ENCODE data around the gene GNAT3.

Gene GNAT3

DNA sequence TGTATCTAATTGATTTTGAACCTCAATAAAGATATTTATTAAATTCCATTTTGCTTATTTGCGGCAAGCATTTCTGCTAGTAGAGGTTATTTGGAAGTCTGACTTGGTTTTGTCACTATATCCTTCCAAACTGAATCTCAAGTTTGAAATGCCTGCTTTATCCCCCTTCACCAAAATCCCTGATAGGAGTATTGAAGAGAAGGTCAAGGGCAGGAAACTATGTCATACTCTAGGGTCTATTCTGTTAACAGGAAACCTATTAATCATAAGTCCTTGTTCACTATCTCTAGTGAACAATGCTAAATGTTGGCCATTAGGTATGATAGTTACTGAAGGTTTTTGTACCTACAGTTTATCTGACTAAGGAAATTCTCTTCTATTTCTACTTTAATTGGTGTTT is 11.5 kb downstream of the GNAT3 start:
- DNase-seq (ENCODE audit: low spot score) = no peak

DNA sequence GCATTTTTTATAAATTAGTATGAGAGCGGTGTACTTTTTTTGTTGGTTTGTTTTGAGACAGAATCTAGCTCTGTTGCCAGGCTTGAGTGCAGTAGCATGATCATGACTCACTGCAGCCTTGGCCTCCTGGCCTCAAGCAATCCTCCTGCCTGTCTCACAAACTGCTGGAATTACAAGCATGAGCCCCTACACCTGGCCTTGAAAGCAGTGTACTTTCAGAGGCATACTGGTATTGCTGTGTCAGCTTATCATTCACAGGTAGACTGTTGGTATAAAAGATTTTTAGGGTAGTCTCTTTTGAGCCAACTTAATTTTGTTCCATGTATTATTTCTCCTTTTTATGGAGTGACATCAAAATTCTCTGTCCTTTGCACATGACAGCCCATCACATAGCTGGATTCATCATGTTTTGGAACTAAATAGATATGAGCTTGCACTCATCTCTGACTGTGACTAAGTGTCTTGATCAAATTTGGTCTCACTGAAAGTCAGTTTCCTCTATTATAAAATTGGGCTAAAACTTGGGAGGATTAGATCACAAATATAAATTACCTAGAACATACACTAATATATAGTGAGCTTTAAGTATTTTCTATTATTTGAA is 12.4 kb downstream of the GNAT3 start:
- no peak for DNase-seq (ENCODE audit: low spot score)

DNA sequence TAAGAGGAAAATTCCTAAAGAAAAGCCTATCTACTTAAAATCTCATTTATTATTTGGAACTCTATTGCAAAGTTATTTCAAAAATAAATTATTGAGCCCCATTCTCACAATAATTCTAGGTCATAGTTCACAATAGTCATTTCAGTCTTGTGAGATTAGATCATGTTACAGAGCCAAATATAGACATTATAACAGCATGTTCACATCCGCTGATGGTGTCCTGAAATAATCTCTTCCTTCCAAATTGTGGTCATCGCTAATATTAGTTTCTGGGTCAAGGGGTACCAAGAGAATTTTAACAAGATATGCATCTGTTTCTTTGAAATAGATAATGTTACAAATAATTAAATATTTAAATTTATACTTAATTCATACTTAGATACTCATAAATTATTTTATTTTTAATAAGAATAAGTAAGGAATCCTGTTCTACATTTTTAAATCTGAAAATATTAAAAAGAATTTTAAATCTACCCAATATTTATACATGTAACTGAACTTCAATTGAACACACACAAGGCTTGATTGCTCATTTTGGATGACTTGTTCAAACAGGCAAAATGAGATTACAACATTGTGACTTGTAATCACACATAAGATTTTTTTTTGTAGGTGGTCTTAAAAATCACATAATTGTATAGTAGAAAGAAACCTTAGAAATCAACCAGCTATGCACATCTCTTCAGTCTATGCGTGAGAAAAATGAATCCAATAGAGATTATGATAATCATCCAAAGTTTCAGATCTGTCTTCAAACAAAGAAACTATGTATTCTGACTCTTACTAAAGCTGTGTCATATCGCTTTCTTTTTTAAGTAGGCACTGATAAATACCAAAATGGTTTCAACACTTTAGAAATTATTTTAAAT is 13.1 kb downstream of the GNAT3 start:
- DNase-seq (ENCODE audit: low spot score) = no peak

DNA sequence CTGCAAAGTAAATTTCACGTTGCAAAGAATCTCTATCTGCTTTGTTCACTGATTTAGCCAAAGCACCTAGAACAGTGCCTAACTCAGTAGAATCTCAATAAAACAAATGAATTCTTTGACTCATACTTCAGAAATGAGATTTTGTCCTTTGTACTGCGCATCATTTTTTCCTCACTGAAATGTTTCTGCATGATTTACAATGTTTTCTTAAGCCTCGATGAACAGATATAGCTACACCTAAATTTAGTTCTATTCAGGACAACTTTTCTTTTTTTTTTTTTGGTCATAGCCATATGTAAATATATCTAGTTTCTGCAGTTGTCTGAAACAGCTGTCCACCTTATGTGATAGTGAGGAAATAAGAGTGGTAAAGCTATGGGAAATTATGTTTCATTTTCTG is 15.3 kb downstream of the GNAT3 start:
- DNase-seq (ENCODE audit: low spot score) = no peak

DNA sequence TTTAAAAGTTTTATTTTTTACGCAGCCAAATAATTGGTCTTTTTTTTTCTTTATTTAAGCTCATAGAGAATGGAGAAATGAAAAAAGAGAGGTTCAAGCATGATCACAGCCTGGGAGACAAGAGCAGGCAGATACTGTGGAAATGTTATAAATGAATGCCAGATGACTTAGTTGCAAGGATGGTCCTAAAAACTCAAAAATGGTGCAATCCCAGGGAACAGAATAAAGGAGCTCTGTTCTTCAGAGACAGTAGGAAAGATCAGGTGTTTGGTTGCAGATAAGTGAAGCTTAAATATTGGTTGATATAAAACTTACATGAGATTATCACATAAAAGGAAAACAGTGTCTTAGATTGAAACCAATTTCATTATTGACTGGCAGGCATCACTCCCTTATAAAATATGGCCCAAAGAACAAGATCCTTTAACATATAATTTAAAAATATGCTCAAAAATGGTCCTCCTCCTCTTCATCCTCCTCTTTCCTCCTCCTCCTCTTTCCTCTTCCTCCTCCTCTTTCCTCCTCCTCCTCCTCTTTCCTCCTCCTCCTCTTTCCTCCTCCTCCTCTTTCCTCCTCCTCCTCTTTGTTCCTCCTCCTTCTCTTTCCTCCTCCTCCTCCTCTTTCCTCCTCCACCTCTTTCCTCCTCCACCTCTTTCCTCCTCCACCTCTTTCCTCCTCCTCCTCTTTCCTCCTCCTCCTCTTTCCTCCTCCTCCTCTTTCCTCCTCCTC is 18.6 kb downstream of the GNAT3 start:
- DNase-seq (ENCODE audit: low spot score) = no peak

DNA sequence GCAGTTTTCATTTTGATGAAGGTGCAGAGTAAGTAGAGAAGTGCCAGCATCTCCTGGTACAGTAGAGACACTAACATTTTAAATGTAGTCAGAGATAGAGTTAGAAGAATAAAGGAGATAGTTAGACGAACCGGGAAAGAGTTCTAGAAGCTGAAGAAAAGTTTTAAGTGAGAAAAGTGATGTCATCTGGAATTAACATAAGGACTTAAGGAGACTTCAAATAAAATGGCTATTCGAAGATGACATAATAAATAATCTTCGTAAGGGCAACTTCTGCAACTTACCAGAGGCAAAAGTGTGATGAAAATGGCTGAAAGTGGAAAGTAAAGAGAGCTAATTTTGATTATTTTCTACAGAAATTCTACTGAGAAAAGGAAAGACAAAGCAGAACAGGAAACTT is 20.4 kb downstream of the GNAT3 start:
- DNase-seq (ENCODE audit: low spot score) = no peak

DNA sequence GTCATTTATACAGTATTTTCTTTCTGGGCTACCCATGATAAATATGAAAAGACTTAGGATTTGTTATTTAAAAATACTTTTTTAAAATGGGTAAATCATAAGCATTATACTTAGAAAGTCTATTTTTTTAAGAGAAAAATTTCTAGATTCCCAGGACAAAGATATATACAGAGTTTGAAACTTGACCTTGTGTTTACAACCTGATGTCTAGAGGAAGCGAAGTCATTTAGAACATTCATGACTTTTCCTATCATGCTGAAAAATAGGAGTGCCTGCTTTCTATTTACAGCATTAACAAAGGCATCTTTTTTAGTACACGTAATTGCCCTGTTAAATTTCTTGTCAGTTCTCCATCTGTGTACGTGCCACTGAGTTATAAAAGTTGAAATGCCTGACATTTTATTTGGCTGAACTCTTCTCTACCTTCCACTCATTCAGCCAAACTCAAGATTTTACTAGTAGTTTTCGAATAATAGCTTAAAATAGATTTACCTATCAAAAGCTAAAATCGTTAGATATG is 23.0 kb downstream of the GNAT3 start:
- no peak for DNase-seq (ENCODE audit: low spot score)

DNA sequence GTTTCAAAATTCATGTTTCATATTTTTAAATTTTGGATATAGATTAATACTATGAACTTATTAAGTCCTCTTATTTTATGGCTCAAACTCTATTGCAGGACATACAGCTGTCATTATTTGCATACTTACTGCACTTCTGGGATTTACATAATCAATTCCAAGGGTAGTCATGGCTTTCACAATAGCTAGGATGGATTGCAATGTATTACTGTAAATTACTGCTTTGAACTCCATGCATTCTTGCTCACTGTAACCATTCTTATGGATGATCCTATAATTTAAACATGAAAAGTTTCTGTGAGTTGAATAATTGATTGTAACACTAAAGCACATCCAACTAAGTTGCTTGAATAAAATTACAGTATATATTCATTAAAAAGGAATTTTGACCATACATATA is 23.5 kb downstream of the GNAT3 start:
- no peak for DNase-seq (ENCODE audit: low spot score)

DNA sequence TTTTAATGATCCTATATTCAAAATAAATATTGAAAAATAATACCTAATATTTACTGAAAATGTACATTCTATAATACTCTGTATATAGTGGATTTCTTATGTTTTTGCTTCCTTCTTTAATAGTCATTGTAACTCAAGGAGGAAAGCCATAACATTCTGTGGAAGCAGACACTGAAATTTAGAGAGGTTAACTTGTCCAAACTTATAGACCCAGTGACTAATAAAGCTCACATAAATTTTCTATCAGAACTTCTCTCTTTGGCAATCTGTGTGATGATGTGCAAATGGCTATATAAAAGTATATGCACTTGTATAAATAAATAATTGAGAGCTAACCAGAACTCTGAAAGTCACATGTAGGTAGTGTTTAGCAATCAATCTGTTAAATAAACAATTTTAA is 26.1 kb downstream of the GNAT3 start:
- DNase-seq (ENCODE audit: low spot score) = no peak

DNA sequence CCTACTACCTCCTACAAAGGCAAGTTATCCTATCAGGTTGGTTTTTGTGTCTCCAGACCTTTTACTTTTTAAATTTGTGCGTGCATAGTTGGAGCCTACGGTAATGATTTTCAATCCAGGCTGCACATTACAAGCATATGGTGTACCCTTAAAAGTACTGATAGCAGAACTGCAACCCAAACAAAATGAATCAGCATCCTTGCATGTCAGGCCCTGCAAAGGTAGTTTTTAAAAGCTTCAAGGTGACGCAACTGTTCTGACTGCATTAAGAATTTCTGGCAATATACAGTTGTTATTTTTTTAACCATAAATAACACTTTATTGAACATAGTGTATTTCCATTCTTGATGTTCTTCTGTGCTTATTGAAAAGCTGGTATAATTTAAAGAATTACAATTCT is 28.9 kb downstream of the GNAT3 start:
- no peak for DNase-seq (ENCODE audit: low spot score)

DNA sequence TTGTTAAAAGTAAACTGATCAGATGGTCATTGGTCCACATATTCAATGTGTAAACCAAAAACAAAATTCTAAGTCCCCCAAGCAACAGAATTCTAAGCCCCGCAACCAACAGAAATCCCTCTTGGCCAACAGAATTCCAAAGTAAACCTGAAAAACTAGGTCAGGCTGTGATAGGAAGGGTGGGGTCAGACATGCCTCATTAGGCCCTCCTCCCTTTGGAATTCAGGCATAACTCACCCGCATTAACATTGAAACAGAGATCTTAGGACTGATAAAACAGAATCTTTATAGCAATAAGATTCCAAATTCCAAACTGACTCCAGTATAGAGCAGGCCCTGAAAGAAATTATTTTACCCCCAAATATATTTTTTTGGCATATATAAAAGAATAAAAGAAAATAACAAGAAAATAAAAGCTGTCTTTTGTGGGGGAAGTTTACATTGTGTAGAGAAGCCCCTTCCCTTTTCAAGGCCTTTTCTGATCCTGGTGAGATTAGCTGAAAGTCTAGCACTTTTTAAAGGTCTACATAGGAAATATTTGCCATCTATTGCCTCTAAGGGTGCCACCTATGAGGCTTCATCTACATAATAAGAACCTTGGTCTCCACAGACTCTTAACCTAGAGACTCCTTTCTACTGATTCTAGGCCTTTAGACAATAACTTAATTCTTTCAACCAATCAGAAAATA is 30.5 kb downstream of the GNAT3 start:
- DNase-seq (ENCODE audit: low spot score) = no peak

DNA sequence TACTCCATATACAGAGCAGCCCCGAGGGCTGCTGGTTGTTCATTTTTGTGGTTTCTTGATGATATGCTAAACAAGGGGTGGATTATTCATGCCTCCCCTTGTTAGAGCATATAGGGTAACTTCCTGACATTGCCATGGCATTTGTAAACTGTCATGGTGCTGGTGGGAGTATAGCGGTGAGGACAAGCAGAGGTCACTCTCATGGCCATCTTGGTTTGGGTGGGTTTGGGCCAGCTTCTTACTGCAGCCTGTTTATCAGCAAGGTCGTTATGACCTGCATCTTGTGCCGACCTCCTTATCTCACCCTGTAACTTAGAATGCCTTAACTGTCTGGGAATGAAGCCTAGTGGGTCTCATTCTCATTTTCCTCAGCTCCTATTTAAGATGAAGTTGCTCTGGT is 31.3 kb downstream of the GNAT3 start:
- DNase-seq (ENCODE audit: low spot score) = no peak

DNA sequence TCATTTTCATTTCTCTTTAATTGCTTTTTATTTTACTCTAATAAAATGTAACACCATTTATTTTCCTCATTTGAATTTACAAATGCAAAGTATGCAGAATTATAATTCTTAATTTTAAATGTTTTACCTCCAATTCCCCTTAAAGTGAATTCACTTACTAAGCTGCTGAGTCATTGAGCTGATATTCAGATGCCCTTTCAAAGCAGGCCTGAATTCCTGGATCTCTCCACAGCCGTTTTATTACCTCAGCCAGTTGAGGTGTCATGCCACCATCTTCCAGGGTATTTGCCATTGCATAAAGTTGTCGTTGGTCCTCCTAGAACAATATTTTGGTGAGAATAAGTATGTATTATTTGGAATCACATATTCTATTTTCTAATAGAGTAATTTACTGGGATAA is 33.2 kb downstream of the GNAT3 start:
- DNase-seq (ENCODE audit: low spot score) = no peak

DNA sequence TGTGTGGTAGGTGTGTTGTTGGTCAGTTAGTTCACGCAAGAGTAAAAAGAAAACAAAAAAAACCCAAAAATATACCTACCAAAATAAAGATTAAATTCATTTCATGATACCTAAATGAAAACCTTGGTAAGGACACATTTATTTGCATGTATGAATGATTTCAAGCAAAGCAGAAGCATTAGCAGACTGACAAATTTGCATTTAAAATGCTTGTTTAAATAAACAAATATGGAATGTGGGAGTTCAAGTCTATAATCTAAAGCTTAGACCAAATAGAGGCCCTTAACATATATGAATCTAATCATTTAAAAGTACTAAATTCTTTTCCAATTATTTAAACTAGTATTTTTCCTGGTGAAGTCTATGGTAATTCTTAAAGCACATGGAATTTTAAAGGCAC is 35.8 kb downstream of the GNAT3 start:
- no peak for DNase-seq (ENCODE audit: low spot score)

DNA sequence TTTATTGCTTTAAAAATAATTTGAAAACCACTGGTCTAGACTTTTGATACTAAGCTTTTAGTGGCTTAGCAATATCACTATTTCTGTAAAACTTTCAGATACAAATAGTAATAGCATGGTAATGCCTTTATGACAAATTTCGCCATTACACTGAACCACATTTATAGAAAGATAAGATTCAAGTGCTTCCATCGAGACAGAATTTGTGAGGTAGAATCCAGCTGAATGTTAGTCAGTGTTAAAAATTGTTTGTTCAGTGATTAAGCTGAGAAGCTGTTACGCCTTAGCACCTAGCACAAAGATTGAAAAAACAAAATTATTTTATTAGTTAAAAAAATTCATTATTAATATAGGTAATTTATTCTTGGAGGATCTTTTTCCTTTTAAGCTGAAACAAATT is 36.5 kb downstream of the GNAT3 start:
- no peak for DNase-seq (ENCODE audit: low spot score)

DNA sequence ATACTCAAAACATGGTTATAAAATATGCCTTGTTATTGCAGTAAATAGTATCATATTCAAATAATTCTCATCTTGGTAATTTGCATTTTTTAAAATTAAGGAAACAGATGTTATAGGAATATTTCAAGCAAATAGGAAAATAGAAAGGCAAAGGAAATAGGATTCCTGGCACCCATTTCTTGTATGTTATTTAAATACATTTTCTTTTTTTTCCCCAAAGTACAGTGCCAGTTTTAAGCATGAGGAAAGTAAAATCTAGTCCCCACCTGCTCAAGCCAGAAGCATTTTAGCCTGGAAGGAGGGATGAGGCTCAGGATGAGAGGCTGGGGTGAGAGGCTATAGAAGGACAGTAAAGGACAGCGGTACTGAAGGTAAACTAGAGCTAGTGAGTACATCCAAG is 38.1 kb downstream of the GNAT3 start:
- DNase-seq (ENCODE audit: low spot score) = no peak

DNA sequence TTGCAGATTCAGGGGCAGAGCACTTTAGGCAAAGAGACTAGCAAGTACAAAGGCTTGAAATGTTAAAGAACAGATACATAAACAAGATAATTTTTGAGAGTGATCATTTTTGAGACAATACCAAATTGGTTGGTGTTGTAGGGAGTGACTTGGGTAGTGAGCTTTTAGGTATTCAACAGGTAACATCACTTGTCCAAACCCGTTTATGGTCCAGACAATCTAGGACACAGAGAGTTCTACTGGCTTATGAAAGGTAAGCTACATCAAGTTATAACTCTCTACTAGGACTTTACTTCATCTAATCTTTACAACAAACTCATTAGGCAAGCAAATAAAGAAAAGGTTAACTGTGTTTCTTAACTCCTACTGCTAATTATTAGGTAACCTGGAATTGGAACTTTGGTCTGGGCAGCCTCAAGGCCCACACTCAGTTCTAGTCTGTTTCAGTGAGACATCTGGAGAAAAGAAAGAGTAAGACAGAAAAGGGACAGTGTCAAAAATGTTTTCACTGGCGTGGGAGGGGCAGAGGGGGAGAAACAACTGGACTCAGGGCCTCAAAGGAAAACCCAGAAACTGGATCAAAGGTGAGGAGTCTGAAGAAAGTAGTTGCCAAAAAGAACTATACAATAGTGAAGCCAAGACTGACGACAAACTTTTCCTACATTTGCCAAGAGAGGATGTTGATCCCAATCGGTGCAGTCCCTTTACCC is 39.2 kb downstream of the GNAT3 start:
- no peak for DNase-seq (ENCODE audit: low spot score)

DNA sequence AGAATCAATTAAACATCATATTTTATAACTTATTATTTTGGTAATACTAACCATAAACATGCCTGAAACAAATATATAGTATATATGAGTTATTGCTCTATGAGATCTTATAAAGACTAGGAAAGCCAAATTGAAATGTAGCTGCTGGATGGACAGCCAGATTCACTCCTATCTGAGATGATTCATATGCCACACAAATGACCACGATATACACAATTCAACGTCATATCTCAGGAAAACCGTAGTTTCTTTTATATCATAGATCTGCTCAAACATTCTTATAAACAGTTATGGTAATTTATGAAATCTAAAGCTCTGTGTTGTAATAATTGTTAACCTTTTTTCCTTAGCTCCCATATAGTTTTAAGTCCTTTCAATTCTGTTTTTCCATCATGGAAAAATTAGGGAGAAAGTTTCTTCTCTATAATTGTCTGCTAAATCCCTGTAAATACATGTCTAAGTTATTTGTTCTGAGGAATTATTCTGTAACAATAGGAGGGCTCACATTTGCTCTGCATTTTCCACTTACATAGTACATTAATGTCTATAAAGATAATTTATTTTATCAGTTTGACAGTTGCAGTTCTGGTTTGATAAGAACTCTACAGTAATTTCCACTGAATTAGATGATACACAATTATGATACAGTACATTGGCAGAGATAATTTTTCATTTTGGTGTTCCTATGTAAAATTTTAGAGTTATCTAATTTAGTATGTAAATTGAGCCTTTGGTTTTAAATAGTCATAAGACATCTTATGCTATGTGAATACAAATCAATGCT is 42.7 kb downstream of the GNAT3 start:
- DNase-seq (ENCODE audit: low spot score) = no peak

DNA sequence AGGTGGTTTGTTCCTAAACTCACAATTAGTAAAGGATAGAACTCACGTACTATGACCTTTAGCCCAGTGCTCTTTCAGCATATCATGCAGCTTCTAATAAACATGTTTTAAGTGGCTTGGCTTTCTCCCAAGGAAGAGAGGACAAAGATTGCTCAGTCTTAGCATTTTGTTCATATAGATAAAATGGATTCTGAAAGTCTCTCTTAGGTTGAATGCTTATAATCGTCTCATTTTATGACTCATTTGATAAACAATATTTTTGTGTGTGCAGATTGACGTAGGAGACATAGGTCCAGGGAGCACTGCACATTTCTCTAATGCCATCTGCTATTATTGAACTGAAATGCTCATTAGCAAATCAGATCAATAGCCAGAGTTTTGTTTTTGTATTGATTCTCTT is 44.8 kb downstream of the GNAT3 start:
- DNase-seq (ENCODE audit: low spot score) = no peak

DNA sequence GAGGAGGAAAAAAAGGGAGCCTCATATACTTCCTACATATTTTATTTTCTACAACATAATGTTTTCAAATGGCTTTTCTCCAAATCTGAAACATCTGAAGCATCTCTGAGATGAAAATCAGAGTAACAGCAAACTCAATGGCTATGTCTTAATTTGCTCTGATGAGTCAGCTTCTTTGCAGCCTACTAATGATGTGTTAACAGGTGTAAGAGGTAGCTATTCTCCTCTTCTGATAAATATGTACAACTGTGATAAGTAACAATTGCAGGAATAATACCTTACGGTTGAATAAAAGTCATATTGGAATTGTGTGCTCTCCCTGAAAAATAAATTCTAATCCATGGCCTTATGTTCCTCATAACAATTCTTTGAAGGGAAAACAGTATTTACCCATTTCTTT is 45.2 kb downstream of the GNAT3 start:
- no peak for DNase-seq (ENCODE audit: low spot score)

DNA sequence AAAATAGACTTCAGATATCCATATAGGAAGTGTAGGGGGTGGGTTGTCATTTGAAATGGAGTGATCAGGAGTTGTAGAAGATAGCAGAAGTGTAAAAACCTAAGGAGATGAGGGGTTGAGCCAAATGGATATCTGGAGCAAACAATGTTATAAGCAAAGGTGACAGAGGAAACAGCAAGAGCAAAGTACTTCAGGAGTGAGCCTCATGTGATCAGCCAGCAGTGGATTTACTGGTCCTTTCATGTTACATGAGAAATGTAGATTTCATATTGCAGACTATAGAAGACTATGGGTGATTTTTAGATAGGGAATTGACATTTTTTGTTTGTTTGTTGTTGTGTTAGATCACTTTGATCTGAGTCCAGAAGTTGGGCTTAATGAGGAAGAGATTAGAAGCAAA is 47.7 kb downstream of the GNAT3 start:
- no peak for DNase-seq (ENCODE audit: low spot score)
